ENCODE measurements around the gene EIF2D.
"Not testable (repeated sequence)": the region's sequence is repeated elsewhere in the genome, so short reads cannot be mapped to it uniquely, and the experiment has no call there.

EIF2D gene

DNA sequence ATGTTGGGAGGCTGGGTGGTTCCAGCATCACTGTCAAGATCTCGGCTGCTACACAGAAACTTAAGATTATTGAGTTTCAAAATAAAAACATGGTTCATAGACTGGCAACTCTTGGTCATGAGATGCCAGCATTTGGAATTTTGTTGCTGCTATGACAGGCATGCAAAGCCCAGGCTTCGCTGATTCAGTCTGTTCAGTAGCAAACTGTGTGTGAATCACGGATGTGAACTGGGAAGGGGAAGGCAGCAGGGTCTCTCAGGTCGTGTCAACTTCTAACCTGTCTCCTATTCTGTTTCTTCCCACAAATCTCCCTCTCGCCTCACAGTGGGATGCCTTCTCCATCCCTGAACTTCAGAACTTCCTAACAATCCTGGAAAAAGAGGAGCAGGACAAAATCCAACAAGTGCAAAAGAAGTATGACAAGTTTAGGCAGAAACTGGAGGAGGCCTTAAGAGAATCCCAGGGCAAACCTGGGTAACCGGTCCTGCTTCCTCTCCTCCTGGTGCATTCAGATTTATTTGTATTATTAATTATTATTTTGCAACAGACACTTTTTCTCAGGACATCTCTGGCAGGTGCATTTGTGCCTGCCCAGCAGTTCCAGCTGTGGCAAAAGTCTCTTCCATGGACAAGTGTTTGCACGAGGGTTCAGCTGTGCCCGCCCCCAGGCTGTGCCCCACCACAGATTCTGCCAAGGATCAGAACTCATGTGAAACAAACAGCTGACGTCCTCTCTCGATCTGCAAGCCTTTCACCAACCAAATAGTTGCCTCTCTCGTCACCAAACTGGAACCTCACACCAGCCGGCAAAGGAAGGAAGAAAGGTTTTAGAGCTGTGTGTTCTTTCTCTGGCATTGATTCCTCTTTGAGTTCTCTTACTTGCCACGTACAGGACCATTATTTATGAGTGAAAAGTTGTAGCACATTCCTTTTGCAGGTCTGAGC lies 25.5 kb downstream of the EIF2D start:
- no peak for DNase-seq

DNA sequence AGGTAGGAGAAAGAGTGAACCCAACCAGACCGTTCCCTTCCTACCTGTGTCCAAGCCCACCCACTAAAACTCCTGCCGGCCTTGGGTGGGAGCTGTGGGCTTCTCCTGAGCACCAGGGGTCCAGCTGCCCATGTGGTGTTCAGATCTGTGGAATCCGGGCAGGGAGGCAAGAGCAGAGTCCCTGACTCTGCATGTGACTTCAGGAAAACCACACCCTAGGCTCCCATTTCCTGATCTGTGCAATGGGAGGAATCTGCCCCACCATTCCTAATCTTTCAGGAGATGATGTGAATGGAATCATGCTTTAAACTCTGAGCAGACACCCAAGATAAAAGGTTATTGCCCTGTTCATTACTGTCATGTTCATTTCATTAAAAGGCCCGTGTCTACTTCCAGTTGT lies 27.6 kb downstream of the EIF2D start:
- DNase-seq, result no peak

GRCh38 chr1:206583707-206584648 lies 28.3 kb downstream of the EIF2D start:
- DNase-seq, result peak; percentile 59

DNA sequence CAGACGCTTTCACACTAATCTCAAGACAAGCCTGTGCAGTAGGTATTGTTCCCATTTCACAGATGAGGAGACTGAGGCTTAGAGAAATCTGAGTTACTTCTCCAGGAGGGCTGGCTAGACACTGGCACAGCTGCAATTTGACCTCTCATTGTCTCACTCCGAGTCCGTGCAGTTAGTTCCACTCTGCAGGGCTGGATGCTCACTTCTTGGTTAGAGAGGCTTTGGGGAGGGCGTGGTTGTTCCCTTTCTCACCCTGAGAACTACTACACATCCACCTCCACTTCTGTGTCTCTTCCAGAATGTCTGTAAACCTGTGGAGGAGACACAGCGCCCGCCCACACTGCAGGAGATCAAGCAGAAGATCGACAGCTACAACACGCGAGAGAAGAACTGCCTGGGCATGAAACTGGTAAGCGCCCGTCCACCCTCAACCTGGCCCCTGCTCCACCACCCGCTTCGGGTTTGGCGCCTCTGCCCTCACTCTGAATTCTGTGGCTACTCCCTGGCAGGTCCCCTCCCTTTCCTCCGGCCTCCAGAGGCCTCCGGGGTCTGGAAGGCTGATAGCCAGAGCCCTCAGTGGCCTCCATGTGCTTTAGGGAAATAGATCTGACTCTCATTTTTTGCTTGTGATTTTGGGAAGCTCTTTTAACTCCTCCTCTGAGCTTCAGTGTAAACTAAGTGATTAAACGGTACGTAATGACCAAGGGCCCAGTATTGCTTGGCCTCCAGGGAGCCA lies 29.1 kb downstream of the EIF2D start:
- no peak for DNase-seq

DNA sequence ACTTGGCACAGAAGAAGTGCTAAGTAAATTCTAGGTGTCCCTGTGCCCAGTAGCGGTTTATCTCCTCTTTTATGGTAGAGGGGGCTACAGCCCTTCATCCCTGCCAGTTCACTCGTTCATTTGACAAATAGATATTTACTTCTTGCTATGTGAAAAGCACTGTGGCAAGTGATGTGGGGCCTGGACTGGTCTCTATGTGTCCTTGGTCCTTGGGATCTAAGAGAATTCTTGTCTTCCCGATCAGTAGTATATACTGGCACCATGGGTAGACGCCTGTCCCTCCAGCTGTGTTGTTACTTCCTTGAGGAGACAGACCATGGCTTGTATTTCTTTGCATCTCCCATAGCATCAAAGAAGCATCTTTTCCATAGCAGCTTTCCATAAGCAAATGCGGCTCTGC lies 29.7 kb downstream of the EIF2D start:
- DNase-seq, result no peak

GRCh38 chr1:206581571-206581981 lies 30.7 kb downstream of the EIF2D start:
- DNase-seq, result no peak

DNA sequence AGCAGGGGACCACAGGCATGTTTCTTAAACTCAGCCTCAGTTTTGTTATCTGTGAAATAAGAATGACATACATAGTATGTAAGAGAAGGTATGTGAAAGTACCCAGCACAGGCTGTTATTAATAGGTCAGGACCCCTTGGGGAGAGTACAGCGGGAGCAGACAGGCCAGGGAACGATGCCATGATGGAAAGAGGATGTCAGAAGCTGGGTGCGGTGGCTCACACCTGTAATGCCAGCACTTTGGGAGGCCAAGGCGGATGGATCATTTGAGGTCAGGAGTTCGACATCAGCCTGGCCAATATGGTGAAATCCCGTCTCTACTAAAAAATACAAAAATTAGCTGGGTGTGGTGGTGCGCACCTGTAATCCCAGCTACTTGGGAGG lies 31.2 kb downstream of the EIF2D start:
- DNase-seq, result not testable (repeated sequence)

- no peak for DNase-seq
These were observed 31.7 kb downstream of the EIF2D start for GRCh38 chr1:206580438-206581113.

DNA sequence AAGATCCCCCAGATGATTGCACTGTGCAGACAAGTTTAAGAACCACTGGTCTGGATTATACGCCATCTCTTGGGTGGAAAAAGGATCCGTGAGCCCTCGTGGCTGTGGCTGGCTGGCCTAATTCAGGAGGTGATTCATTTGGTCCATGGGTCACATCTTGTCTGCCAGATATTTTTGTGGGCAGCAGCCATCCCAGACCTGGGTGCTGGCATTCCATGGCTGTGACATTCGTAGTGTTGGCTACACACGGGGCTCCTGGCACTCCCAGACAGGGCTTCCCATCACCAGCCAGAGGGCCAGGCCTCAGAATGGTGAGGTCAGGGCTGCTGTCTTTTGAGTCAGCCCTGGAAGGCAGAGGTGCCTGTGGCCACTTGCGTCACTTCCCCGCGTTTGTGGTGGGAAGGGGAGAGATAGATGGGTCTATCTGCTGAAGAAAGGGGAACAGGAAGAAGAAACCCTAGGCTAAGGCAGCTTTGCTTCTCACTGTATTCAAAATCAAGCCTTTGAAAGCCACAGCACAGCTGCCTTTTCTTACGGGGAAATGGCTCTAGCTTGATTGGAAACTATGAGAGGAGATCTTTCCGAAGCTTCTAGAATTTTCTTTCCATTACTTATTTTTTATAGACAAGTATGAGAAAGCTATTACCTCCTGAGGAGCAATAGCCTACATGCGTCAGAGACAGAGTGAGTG lies 32.4 kb downstream of the EIF2D start:
- peak; percentile 44 for DNase-seq

GRCh38 chr1:206578978-206579374 lies 33.3 kb downstream of the EIF2D start:
- no peak for DNase-seq

DNA sequence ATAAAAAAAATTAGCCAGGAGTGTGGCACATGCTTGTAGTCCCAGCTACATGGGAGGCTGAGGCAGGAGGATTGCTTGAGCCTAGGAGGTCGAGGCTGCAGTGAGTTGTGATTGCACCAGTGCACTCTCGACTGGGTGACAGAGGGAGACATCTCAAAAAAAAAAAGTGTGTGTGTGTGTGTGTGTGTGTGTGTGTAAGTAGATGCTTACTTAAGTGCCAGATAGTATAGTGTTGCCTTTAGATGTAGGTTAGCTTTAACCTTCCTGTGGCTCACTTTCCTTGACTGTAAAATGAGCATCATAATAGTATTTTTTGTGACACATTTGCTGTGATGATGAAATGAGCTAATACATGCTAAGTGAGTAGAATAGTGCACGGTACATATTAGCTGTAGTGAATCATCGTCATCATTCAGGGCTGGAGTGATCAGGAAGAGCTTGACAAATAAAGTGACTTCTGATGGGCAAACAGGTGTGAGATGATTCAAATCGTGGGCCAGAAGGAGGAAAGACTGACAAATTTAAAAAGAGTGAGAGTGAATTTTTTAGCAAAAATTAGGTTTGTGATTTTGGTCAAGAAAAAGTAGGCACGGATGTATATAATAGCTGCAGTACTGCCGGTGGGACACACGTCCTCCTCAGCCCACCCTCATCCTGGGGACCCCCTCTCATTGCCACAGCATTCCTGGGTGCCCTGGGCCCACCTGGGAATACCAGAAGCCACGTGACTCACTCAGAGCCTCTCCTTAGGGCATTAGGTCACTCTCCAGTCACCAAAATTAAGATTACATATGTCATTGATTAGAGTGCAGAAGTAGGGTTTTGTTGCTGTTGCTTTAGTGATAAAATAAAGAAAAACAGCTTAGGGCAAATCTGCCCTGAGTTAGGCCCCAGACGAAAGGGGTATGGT lies 33.9 kb downstream of the EIF2D start:
- peak; percentile 46 for DNase-seq

DNA sequence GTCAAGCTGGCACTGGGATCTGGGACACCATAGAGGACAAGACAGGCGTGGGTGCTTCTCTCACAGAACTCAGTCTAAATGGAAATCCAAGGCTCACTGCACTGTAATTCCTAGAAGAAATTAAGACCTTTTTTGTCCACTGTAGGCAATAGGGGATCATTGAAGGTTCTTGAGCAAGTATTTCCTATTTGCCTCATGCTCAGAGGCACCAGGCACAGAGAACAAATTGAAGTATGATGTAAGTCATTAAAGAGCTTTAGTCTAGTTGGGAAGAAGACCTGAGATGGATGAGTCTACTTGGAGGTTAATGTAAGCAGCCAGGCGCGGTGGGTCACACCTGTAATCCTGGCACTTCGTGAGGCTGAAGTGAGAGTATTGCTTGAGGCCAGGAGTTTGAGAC lies 34.6 kb downstream of the EIF2D start:
- no peak for DNase-seq

GRCh38 chr1:206575894-206576737 lies 36.1 kb downstream of the EIF2D start:
- no peak for DNase-seq

DNA sequence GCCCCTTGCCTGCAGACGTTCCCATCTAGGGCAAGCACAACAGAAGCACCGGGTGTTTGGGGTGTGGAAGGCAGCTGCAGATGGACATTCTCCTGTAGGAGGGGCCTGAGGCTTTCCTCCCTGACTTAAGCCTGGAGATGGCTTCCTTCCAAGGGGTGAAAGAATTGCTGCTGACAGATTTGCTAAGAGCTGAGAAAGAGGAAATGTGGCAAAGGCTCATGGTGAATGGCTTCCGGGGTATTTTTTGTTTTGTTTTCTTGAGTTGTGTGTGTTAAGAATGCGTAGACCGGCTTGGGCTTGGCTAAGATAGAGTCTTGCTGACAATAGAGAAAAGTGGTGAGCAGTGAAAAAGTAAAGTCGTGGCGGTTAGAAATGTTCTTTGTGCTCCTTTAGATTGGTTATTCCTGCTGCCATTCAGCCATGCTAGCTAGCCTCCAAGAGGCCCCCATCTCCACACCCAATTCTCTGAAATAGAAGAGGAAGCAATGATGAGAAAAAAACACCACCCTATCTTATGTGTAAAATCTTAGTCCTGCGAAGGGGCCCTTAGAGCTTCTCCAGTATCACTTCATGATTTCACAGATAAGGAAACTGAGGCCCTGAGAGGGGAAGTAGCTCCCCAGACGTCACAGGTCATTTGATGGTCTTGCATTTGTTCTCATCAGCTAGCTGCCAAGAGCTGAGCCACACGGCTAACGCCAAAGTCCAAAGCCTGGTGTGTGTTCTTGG lies 36.9 kb downstream of the EIF2D start:
- DNase-seq, result peak; percentile 73

GRCh38 chr1:206573762-206574161 lies 38.5 kb downstream of the EIF2D start:
- no peak for DNase-seq

DNA sequence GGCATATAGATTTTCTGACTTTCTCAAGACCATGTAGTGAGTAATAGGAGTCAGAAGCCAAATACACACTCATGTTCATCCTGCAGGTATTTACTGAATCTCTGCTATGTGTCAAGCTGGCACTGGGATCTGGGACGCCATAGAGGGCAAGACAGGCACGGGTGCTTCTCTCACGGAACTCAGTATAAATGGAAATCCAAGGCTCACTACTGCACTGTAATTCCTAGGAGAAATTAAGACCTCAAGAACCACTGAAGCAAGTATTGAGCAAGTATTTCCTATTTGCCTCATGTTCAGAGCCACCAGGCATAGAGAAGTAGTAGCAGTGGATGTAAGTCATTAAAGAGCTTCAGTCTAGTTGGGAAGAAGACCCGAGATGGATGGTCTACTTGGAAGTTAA lies 38.9 kb downstream of the EIF2D start:
- DNase-seq, result no peak

DNA sequence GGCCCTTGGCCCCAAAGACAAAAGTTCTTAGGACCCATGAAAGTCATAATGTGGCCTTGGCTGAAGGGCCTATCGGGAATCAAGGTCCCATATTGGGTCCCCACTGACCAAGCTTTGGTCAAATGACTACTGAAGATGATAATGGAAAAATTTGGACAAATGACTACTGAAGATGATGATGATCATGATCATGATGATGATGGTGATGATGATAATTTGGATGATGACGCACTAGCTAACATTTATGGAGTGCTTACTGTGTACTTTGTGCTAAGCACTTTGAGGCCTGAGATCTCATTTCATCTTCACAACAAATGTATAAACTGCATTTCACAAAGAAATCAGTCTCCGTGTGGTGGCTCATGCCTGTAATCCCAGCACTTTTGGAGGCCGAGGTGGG lies 39.4 kb downstream of the EIF2D start:
- DNase-seq, result no peak

- no peak for DNase-seq
These were observed 41.7 kb downstream of the EIF2D start for GRCh38 chr1:206570529-206570928.

DNA sequence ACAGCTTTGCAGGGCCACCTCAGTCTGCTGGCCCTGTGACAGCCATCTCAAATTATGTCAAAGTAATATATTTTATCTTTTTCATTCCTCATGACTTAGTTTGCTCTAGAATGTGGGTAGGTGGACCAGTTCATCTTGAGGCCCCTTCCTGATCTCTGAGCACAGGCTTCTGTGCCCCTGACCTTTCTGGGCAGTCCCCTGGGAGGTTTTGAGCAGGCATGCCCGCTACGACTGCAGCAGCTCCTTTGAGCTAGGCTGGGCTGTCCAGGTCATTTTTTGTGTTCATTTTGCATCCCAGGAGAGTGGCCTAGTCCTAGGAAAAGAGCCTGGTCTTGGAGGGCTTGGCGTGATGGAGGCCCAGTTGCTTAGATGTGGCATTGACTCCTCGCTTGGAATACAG lies 42.7 kb downstream of the EIF2D start:
- DNase-seq, result no peak
